IPS DF 6.9 (cell line): ENCODE results near the gene NTN1.

Experiments used
- DNase-seq: peaks from one replicate; pipeline ENCODE4 v3.0.0-alpha.2; 2013; ENCODE audit warnings: low read depth, low spot score
- H3K27ac ChIP-seq: one replicate; pipeline ENCODE4 v1.5.1; 2013; ENCODE audit warnings: low read length, control low read depth
- H3K27me3 ChIP-seq: 2 replicates; pipeline ENCODE4 v1.6.1; 2013; ENCODE audit warnings: mild to moderate bottlenecking, low read length; ENCODE audit not compliant: control insufficient read depth, insufficient read depth
- H3K36me3 ChIP-seq: 2 replicates; pipeline ENCODE4 v1.6.1; 2013; ENCODE audit warnings: low read length; ENCODE audit not compliant: control insufficient read depth, insufficient read depth
- H3K4me1 ChIP-seq: 2 replicates; pipeline ENCODE4 v1.6.1; 2013; ENCODE audit warnings: low read length; ENCODE audit not compliant: control insufficient read depth, insufficient read depth
- H3K4me3 ChIP-seq: 2 replicates; pipeline ENCODE4 v1.5.1; 2013; ENCODE audit warnings: mild to moderate bottlenecking, low read length
- H3K9me3 ChIP-seq: 2 replicates; pipeline ENCODE4 v1.6.1; 2013; ENCODE audit warnings: low read length, inconsistent platforms; ENCODE audit not compliant: control insufficient read depth, insufficient read depth
- WGBS: extraction: QIAGEN DNeasy Blood & Tissue Kit; methylation state at CpG from one replicate; pipeline ENCODE4 v1.1.7; 2013; ENCODE audit warnings: mixed read lengths, missing lambda C conversion rate; ENCODE audit not compliant: insufficient read length, insufficient coverage; 5-methylcytosine and 5-hydroxymethylcytosine counted together

NTN1 gene

GRCh38 chr17:9195411-9195810 is 174.1 kb downstream of the NTN1 start:
- Histone ChIP-seq H3K27me3 (no peaks in the 10 kb centered on the region), H3K9me3 (no peaks in the 10 kb centered on the region), H3K36me3 (no peaks in the 10 kb centered on the region), H3K4me3 (no peak overlapping the region), H3K27ac (no peak overlapping the region), H3K4me1 (peaks cover 10% of the 10 kb centered on the region)
- WGBS, result no CpG with 5 or more reads among the region's 6 CpGs
- DNase-seq, result no peak

GRCh38 chr17:9195961-9196670 is 174.8 kb downstream of the NTN1 start:
- Histone ChIP-seq H3K36me3 (no peaks in the 10 kb centered on the region), H3K4me3 (no peak overlapping the region), H3K27me3 (no peaks in the 10 kb centered on the region), H3K27ac (no peak overlapping the region), H3K4me1 (peaks cover 10% of the 10 kb centered on the region), H3K9me3 (no peaks in the 10 kb centered on the region)
- no peak for DNase-seq
- no CpG with 5 or more reads among the region's 10 CpGs for WGBS

GRCh38 chr17:9199571-9200551 is 178.6 kb downstream of the NTN1 start:
- H3K27ac ChIP-seq, result no peak overlapping the region
- whole genome bisulfite sequencing, result no CpG with 5 or more reads among the region's 16 CpGs
- H3K4me1 ChIP-seq, result peaks cover 10% of the 10 kb centered on the region
- no peak for DNase-seq
- no peaks in the 10 kb centered on the region for H3K9me3 ChIP-seq
- H3K36me3 ChIP-seq, result no peaks in the 10 kb centered on the region
- no peaks in the 10 kb centered on the region for H3K27me3 ChIP-seq
- H3K4me3 ChIP-seq, result no peak overlapping the region

GRCh38 chr17:9200699-9201359 is 179.5 kb downstream of the NTN1 start:
- H3K27ac ChIP-seq, result no peak overlapping the region
- H3K4me1 ChIP-seq, result peaks cover 7% of the 10 kb centered on the region
- DNase-seq, result no peak
- H3K4me3 ChIP-seq, result no peak overlapping the region
- no peaks in the 10 kb centered on the region for H3K9me3 ChIP-seq
- H3K27me3 ChIP-seq, result no peaks in the 10 kb centered on the region
- no CpG with 5 or more reads among the region's 5 CpGs for WGBS
- no peaks in the 10 kb centered on the region for H3K36me3 ChIP-seq

- peaks cover 2% of the 10 kb centered on the region; the same call in 1 of the 2 replicates for H3K4me1 ChIP-seq
- no peak for DNase-seq
- H3K27ac ChIP-seq, result no peak overlapping the region
Measured at GRCh38 chr17:9202532-9202931, 181.2 kb downstream of the NTN1 start.

GRCh38 chr17:9203771-9204425 is 182.6 kb downstream of the NTN1 start:
- no peak for DNase-seq
- H3K9me3 ChIP-seq, result no peaks in the 10 kb centered on the region
- H3K36me3 ChIP-seq, result no peaks in the 10 kb centered on the region
- no peak overlapping the region for H3K4me3 ChIP-seq
- no peak overlapping the region for H3K27ac ChIP-seq
- whole genome bisulfite sequencing, result no CpG with 5 or more reads among the region's 3 CpGs
- peaks cover 2% of the 10 kb centered on the region; the same call in 1 of the 2 replicates for H3K4me1 ChIP-seq
- no peaks in the 10 kb centered on the region for H3K27me3 ChIP-seq

More at GRCh38 chr17:9202532-9202931, 181.2 kb downstream of the NTN1 start:
- no peaks in the 10 kb centered on the region for H3K36me3 ChIP-seq
- H3K9me3 ChIP-seq, result no peaks in the 10 kb centered on the region
- H3K4me3 ChIP-seq, result no peak overlapping the region
- WGBS, result no CpG with 5 or more reads among the region's 5 CpGs
- H3K27me3 ChIP-seq, result no peaks in the 10 kb centered on the region

GRCh38 chr17:9204637-9205329 is 183.5 kb downstream of the NTN1 start:
- H3K4me3 ChIP-seq, result no peak overlapping the region
- H3K4me1 ChIP-seq, result peaks cover under 1% of the 10 kb centered on the region; the same call in 1 of the 2 replicates
- no peaks in the 10 kb centered on the region for H3K27me3 ChIP-seq
- H3K9me3 ChIP-seq, result no peaks in the 10 kb centered on the region
- DNase-seq, result no peak
- no peak overlapping the region for H3K27ac ChIP-seq
- H3K36me3 ChIP-seq, result no peaks in the 10 kb centered on the region
- WGBS, result no CpG with 5 or more reads among the region's 5 CpGs

- Histone ChIP-seq H3K36me3 (no peaks in the 10 kb centered on the region), H3K4me1 (no peaks in the 10 kb centered on the region), H3K27me3 (no peaks in the 10 kb centered on the region), H3K9me3 (no peaks in the 10 kb centered on the region), H3K27ac (no peak overlapping the region), H3K4me3 (no peak overlapping the region)
- no peak for DNase-seq
- no CpG with 5 or more reads among the region's 14 CpGs for WGBS
Measured at GRCh38 chr17:9205520-9206409, 184.5 kb downstream of the NTN1 start.

GRCh38 chr17:9206410-9206703 is 185.0 kb downstream of the NTN1 start:
- Histone ChIP-seq H3K36me3 (no peaks in the 10 kb centered on the region), H3K9me3 (no peaks in the 10 kb centered on the region), H3K4me1 (no peaks in the 10 kb centered on the region), H3K27me3 (no peaks in the 10 kb centered on the region), H3K27ac (no peak overlapping the region), H3K4me3 (no peak overlapping the region)
- no CpG with 5 or more reads among the region's 8 CpGs for WGBS
- no peak for DNase-seq
